IPS DF 6.9 (cell line): Measurements from ENCODE around the gene CYTL1.
"Not testable (repeated sequence)": the region's sequence is repeated elsewhere in the genome, so short reads cannot be mapped to it uniquely, and the experiment has no call there.

Experiments used
- DNase-seq: peaks from one replicate; pipeline ENCODE4 v3.0.0-alpha.2; 2013; ENCODE audit warnings: low read depth, low spot score
- H3K27ac ChIP-seq: one replicate; pipeline ENCODE4 v1.5.1; 2013; ENCODE audit warnings: low read length, control low read depth
- H3K27me3 ChIP-seq: 2 replicates; pipeline ENCODE4 v1.6.1; 2013; ENCODE audit warnings: mild to moderate bottlenecking, low read length; ENCODE audit not compliant: control insufficient read depth, insufficient read depth
- H3K36me3 ChIP-seq: 2 replicates; pipeline ENCODE4 v1.6.1; 2013; ENCODE audit warnings: low read length; ENCODE audit not compliant: control insufficient read depth, insufficient read depth
- H3K4me1 ChIP-seq: 2 replicates; pipeline ENCODE4 v1.6.1; 2013; ENCODE audit warnings: low read length; ENCODE audit not compliant: control insufficient read depth, insufficient read depth
- H3K4me3 ChIP-seq: 2 replicates; pipeline ENCODE4 v1.5.1; 2013; ENCODE audit warnings: mild to moderate bottlenecking, low read length
- H3K9me3 ChIP-seq: 2 replicates; pipeline ENCODE4 v1.6.1; 2013; ENCODE audit warnings: low read length, inconsistent platforms; ENCODE audit not compliant: control insufficient read depth, insufficient read depth
- WGBS: extraction: QIAGEN DNeasy Blood & Tissue Kit; methylation state at CpG from one replicate; pipeline ENCODE4 v1.1.7; 2013; ENCODE audit warnings: mixed read lengths, missing lambda C conversion rate; ENCODE audit not compliant: insufficient read length, insufficient coverage; 5-methylcytosine and 5-hydroxymethylcytosine counted together

CYTL1 gene

GRCh38 chr4:5019796-5020195, 538 bp upstream of the CYTL1 start:
- no peaks in the 10 kb centered on the region; the same call in 1 of the 2 replicates for H3K36me3 ChIP-seq
- H3K4me1 ChIP-seq, result peaks cover 2% of the 10 kb centered on the region; the same call in 1 of the 2 replicates
- no peak overlapping the region for H3K4me3 ChIP-seq
- H3K9me3 ChIP-seq, result no peaks in the 10 kb centered on the region
- no peak overlapping the region for H3K27ac ChIP-seq
- H3K27me3 ChIP-seq, result no peaks in the 10 kb centered on the region
- WGBS, result no CpG with 5 or more reads among the region's 12 CpGs
- no peak for DNase-seq

DNA sequence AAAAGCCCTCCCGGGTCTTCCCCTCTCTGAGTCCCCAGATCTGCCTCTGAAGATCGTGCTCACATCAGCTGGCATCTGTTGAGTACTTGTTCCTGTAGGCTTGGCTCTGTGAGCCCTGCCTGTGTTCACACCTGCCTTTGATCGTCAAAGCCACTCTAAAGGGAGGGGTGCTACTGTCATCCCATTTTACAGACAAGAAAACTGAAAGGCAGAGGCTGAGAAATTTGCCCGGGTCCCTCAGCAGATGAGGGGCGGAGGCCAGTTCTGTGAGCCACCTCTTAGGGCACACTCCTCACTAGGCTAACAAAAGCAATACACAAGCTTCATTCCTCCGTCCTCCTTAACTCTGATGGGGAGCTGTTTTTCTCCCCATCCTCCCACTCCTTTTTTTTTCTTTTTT, 655 bp downstream of the CYTL1 start:
- no peaks in the 10 kb centered on the region for H3K9me3 ChIP-seq
- H3K4me1 ChIP-seq, result peaks cover 2% of the 10 kb centered on the region; the same call in 1 of the 2 replicates
- no CpG with 5 or more reads among the region's 6 CpGs for WGBS
- H3K27ac ChIP-seq, result no peak overlapping the region
- no peak overlapping the region for H3K4me3 ChIP-seq
- no peaks in the 10 kb centered on the region for H3K27me3 ChIP-seq
- DNase-seq, result no peak
- no peaks in the 10 kb centered on the region; the same call in 1 of the 2 replicates for H3K36me3 ChIP-seq

- peaks cover 2% of the 10 kb centered on the region; the same call in 1 of the 2 replicates for H3K4me1 ChIP-seq
- DNase-seq, result no peak
- WGBS, result no CpG with 5 or more reads among the region's 2 CpGs
Observed at GRCh38 chr4:5018096-5018495, 1.2 kb downstream of the CYTL1 start.

GRCh38 chr4:5014007-5014682, 5.1 kb downstream of the CYTL1 start:
- DNase-seq, result no peak
- Histone ChIP-seq H3K27ac (no peak overlapping the region), H3K27me3 (no peaks in the 10 kb centered on the region; the same call in 1 of the 2 replicates), H3K4me1 (no peaks in the 10 kb centered on the region), H3K36me3 (no peaks in the 10 kb centered on the region; the same call in 1 of the 2 replicates), H3K4me3 (no peak overlapping the region), H3K9me3 (no peaks in the 10 kb centered on the region)
- WGBS, result no CpG with 5 or more reads among the region's 7 CpGs

More at GRCh38 chr4:5018096-5018495, 1.2 kb downstream of the CYTL1 start:
- Histone ChIP-seq H3K36me3 (no peaks in the 10 kb centered on the region; the same call in 1 of the 2 replicates), H3K27me3 (no peaks in the 10 kb centered on the region), H3K27ac (no peak overlapping the region), H3K4me3 (no peak overlapping the region), H3K9me3 (no peaks in the 10 kb centered on the region)

GRCh38 chr4:5012958-5013357, 6.3 kb downstream of the CYTL1 start:
- Histone ChIP-seq H3K36me3 (no peaks in the 10 kb centered on the region), H3K27ac (no peak overlapping the region), H3K9me3 (no peaks in the 10 kb centered on the region), H3K4me3 (no peak overlapping the region), H3K27me3 (no peaks in the 10 kb centered on the region; the same call in 1 of the 2 replicates), H3K4me1 (no peaks in the 10 kb centered on the region)
- DNase-seq, result no peak
- WGBS, result no CpG with 5 or more reads among the region's 2 CpGs

DNA sequence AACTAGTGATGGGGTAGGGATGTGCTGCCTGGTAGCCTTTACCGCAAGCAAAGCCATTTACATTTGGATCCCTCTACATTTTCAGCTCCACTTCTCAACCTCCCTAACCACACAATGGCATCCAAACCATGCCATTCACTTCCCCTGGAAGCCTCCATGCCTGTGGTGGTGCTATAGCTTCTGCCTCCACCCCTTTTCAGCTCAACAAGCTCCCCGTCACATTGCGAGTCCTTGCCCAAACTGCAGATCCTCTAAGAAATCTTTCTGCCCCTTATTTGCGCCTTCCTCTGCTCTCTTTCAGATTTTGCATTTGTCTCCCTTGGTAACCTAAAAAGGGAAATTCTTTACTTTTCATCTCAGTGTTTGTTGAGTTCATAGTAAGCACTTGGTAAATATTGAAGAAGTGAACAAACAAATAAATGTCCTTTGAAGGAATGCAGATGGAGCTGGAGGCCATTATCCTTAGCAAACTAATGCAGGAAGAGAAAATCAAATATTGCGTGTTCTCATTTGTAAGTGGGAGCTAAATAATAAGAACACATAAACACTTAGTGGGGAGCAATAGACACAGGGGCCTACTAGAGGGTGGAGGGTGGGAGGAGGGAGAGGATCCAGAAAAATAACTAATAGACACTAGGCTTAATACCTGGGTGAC, 6.9 kb downstream of the CYTL1 start:
- WGBS, result no CpG with 5 or more reads among the region's 5 CpGs
- H3K27ac ChIP-seq, result no peak overlapping the region
- no peaks in the 10 kb centered on the region; the same call in 1 of the 2 replicates for H3K27me3 ChIP-seq

DNA sequence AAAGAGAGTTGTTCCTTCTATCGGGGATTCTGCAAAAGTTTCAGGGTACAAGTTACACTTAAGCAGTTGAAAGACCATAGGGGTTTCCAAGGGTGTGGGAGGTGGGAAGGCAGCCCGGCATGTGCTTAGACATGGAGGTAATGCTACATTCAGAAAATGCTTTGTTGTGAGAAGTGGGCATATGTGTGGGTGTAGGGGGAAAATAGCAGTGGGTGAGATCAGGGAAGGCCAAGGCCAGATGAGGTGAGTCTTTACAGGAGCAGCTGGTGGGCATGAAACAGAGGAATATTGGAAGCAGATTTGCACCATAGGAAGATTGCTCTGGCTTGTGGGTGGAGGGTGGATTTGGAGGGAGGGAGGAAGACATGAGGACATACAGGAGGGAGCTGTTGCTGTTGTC, 8.3 kb downstream of the CYTL1 start:
- no peaks in the 10 kb centered on the region; the same call in 1 of the 2 replicates for H3K27me3 ChIP-seq
- WGBS, result no CpG with 5 or more reads among the region's 2 CpGs
- no peak overlapping the region for H3K4me3 ChIP-seq

More for the DNA sequence above, 6.9 kb downstream of the CYTL1 start:
- no peaks in the 10 kb centered on the region for H3K9me3 ChIP-seq
- no peak for DNase-seq
- H3K36me3 ChIP-seq, result no peaks in the 10 kb centered on the region
- H3K4me1 ChIP-seq, result no peaks in the 10 kb centered on the region
- no peak overlapping the region for H3K4me3 ChIP-seq

GRCh38 chr4:5009796-5010195, 9.5 kb downstream of the CYTL1 start:
- no peak overlapping the region for H3K4me3 ChIP-seq
- H3K27me3 ChIP-seq, result no peaks in the 10 kb centered on the region; the same call in 1 of the 2 replicates
- no peaks in the 10 kb centered on the region for H3K36me3 ChIP-seq
- H3K27ac ChIP-seq, result no peak overlapping the region
- H3K4me1 ChIP-seq, result no peaks in the 10 kb centered on the region
- WGBS, result no CpG with 5 or more reads among the region's 3 CpGs
- H3K9me3 ChIP-seq, result no peaks in the 10 kb centered on the region
- no peak for DNase-seq

More for the DNA sequence above, 8.3 kb downstream of the CYTL1 start:
- DNase-seq, result no peak
- no peaks in the 10 kb centered on the region for H3K9me3 ChIP-seq
- no peaks in the 10 kb centered on the region for H3K36me3 ChIP-seq
- H3K4me1 ChIP-seq, result no peaks in the 10 kb centered on the region
- no peak overlapping the region for H3K27ac ChIP-seq

DNA sequence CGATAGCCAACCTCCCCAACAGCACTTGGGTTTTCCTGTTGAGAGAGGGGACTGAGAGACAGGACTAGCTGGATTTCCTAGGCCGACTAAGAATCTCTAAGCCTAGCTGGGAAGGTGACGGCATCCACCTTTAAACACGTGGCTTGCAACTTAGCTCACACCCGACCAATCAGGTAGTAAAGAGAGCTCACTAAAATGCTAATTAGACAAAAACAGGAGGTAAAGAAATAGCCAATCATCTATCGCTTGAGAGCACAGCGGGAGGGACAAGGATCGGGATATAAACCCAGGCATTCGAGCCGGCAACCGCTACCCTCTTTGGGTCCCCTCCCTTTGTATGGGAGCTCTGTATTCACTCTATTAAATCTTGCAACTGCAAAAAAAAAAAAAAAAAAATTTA, 12.3 kb downstream of the CYTL1 start:
- H3K9me3 ChIP-seq, H3K27ac ChIP-seq, H3K4me1 ChIP-seq, DNase-seq, H3K4me3 ChIP-seq, H3K36me3 ChIP-seq, H3K27me3 ChIP-seq: not testable (repeated sequence)
- no CpG with 5 or more reads among the region's 11 CpGs for WGBS

DNA sequence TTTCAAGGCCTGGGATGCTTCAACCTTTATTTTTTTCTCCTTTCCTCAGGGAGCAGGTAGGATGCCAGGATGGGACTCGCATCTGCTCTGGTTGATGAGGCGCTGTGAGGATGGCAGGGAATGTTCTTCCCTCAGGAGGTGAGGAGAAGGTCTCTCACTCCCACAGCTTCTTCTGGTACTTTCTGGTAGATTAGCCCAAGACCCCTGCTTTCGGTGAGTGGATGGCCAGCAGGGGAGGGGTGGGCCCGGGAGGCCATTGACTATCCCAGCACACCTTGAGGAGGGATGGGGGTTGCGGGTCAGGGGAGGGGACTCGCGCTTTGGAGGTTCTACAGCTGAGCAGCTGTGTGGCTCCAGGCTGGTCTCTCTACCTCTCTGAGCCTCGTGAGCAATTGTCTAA, 14.8 kb downstream of the CYTL1 start:
- Histone ChIP-seq H3K36me3 (no peaks in the 10 kb centered on the region), H3K4me3 (no peak overlapping the region), H3K4me1 (no peaks in the 10 kb centered on the region), H3K27me3 (no peaks in the 10 kb centered on the region), H3K9me3 (no peaks in the 10 kb centered on the region), H3K27ac (no peak overlapping the region)
- no peak for DNase-seq
- WGBS, result no CpG with 5 or more reads among the region's 8 CpGs
